Hypothalamus (tissue), 51 donors: ENCODE data around the gene RNASE8.
A peak's percentile ranks its signal among the peaks of the same experiment; 100 is the strongest.

Source experiments
- DNase-seq, 51 donors: peaks; one replicate each; lab custom pipeline; 2025; lab: John Stamatoyannopoulos, UW

The RNASE8 gene

GRCh38 chr14:21102521-21103410 is 45.1 kb downstream of the RNASE8 start:
- peak in 1 of 51 donors; percentile 53 for DNase-seq

DNA sequence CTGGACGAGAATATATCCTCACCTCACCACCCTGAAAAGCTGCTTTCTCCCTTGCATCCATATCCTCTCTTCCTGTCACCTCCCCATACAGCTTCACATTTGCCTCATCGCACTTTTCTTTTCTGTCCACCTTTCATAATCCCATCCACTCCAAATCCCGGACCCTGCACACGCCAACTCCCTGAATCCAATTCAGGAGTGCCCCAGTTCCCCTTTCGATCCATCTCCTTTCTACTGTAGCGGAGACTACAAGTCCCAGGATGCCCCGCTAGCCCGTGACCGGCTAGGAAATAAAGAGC is 45.7 kb downstream of the RNASE8 start:
- no peak for DNase-seq

- DNase-seq: peak; percentile 76 to 99 (median 96)
Observed at GRCh38 chr14:21103710-21104447, 46.3 kb downstream of the RNASE8 start.

DNA sequence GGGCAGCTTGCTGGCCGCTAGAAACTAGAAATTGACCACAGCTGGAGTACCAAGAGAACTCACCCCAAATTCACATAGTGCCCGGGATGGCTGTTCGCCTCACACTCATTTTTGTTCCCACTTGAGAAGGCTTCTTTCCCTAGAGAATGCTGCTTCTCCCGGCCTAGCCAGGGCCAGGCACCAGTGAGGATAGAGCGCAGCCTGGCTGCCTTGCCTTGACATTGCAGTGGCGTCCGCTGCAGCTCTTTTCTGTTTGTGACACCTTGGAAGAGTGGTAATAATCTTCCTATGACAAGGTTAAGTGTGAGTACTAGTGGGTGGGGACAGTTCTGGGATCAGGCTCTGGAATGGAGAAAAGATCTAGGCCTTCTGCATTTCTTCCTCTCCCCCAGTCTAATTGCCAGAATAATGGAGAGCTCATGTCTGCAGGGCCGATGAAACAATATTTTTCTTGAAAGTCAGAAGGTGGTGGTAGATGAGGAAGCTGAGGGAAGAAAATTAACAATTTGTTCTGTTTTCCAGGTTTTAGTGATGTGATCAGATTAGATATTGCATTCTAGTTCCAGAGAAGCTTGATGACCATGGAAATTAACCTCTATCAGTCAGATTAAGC is 46.9 kb downstream of the RNASE8 start:
- DNase-seq: peak in 47 of 51 donors; percentile 27 to 91 (median 68)

GRCh38 chr14:21105095-21105494 is 47.5 kb downstream of the RNASE8 start:
- no peak for DNase-seq

GRCh38 chr14:21106176-21106497 is 48.5 kb downstream of the RNASE8 start:
- DNase-seq: no peak

DNA sequence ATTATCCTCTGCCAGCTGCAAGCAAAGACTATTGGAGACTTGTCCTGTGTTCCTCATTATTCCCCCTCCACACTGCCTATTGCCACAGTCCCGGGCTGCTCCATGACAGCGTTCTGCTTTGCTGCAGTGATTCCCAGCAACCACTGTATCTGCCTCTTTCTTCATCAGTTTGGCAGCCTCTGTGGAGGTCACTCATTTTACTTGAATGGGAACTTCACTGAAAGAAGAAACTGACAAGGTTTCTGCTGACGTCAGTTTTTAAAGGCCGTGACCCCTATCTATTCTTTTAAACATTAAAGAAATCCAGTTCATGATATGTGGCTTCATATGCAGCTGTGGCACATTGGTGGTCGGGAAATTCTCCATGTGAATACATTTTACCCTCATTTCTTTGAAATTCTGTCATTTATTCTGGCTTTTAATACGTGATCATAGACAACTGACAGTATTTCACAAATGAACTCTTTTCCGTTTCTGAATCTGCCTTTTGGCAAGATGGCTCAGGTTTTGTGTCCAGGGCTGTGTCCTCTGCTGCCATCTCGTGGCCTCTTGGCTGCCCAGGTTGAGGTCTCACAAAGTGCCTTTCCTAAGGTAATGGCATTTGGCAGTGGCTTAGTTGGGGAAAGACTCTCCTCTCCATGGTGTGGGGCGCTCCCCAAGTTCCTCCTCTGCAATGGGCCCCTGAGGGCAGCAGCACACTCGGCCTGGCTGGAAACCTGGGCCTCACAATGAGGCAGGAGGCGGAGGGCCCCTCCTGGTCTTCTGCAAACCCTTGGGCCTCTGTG is 49.1 kb downstream of the RNASE8 start:
- peak in 47 of 51 donors; percentile 10 to 82 (median 63) for DNase-seq

DNA sequence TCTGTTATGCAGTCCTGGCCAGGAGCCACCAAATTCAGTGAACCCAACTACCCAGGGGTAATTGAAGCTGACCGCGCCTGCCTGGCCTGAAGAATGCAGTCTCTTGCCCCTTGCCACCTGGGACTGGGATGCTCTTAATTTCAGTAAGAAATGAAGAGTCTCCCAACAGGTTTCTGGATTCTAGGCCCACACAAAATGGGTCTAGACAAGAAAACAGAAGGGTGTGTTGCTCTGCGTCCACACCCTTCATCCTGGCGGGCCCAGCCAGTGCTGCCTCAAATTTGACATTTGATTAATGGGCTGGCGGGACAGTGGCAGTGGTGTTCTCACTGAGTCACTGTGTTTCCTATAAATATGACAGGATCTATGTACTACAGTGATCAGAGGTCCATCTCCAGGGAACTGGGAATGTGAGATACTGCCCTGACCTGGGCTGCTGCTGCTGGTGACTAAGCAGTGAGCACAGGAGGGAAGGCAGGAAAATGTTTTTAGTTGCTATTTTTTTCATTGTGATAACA is 49.7 kb downstream of the RNASE8 start:
- DNase-seq: no peak
